NCI-H1436 (cell line): Measurements from ENCODE around the gene GOT2.
"Not testable (repeated sequence)": the region's sequence is repeated elsewhere in the genome, so short reads cannot be mapped to it uniquely, and the experiment has no call there.

Experiments used
- DNase-seq: peaks from one replicate; lab custom pipeline; 2025; lab: John Stamatoyannopoulos, UW

GOT2 gene

GRCh38 chr16:58733671-58734458 is at the start of gene GOT2:
Gene GOT2, minus strand, starts transcription at chr16:58734316. Its CDS starts 88 bp downstream, at chr16:58734228.
- peak; percentile 63 for DNase-seq

- not testable (repeated sequence) for DNase-seq
Measured at GRCh38 chr16:58779291-58779690, 45.2 kb upstream of the GOT2 start.

GRCh38 chr16:58773870-58774269 is 39.8 kb upstream of the GOT2 start:
- no peak for DNase-seq

GRCh38 chr16:58768145-58768544 is 34.0 kb upstream of the GOT2 start:
- DNase-seq: no peak

GRCh38 chr16:58767581-58767980 is 33.5 kb upstream of the GOT2 start:
- DNase-seq: no peak

GRCh38 chr16:58756650-58757332 is 22.7 kb upstream of the GOT2 start:
- DNase-seq: no peak

DNA sequence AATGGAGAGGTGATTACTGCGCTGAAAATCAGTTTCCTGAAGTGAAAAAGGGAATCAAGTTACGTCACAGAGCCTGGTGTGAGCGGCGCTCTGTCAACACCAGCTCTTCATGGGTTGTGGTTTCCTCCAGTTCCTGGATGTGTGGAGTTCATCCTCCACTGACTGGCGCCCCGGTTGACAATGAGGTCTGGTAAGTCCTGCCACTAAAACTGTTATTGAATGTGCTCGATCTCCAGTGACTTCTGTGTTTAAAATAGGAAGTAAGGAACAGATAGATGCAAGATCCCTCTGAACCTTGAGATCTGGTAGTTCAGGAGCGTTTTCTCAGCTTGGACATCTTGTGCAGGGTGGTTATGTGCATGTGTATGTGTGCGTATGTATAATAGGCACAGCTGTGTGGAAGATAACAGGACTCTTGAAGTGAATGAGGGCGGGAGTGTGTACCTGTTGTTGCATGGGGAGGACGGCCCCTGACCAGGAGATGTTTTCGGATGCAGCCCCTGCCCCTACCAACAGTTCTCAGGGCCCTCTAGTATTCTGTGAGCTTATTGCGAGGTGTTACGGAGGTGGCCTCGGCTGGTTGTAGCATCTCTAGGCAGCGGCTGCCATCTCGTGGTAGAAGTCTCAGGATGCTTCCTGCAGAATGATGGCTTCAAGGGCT is 22.0 kb upstream of the GOT2 start:
- peak; percentile 74 for DNase-seq

DNA sequence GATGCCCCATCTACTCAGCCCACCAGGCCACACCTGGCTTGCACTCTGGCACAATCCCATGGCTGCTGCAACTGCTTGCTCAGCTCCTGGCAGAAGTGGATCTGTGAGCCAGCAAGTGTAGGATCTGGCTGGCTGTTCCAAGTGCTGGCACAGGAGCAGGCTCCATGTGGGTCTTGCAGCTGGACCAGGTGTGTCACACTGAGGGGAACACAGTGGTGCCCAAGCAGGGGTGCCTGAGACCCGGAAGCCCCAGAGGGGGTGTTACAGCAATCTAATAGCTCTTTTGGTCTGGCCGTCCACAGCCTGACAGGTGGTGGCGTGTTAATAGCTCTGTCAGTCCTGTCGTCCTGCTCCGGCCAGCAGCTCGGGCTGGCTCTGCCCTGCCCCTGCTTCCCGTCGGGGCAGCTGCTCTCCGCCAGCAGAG is 19.6 kb upstream of the GOT2 start:
- DNase-seq: no peak

DNA sequence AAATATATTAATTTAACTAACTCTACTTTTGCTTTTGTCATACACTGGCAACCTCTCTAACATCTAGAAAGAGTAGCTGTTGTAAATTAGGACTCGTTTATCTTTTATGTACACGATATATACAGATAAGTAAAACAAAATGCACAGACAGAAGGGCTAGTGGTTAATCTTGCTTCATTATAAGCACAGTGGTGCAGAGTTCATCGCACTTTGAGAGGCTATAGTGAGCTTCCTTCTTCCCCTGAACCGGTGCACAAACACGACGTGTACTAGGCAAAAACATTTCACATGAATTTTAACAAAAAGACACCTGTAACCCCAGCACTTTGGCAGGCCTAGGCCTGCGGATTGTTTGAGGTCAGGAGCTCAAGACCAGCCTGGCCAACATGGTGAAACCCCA is 10.4 kb upstream of the GOT2 start:
- no peak for DNase-seq

GRCh38 chr16:58741976-58742375 is 7.9 kb upstream of the GOT2 start:
- no peak for DNase-seq

- no peak for DNase-seq
Measured at GRCh38 chr16:58741166-58741565, 7.0 kb upstream of the GOT2 start.

DNA sequence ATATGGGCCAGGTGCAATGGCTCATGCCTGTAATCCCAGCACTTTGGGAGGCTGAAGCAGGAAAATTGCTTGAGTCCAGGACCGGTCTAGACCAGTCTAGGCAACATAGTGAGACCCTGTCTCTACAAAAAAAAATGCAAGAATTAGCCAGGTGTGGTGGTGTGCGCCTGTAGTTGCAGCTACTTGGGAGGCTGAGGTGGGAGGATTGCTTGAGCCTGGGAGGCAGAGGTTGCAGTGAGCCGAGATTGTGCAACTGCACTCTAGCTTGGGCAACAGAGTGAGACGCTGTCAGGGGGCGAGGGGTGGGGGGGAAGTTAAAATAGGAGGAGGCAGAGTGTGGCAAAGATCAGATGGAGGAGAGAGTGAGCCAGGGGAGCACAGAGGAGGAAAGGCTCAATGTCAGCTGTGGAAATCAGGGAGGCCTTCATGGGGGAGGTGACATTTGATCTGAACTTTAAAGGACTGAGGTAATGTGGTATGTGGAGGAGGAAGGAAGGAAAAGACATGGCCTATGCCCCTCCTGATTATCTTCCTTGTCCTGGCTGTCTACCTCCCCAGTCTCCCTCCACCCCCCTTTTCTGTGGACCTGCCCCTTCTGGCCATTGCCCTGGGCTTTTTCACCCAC is 4.7 kb upstream of the GOT2 start:
- no peak for DNase-seq

DNA sequence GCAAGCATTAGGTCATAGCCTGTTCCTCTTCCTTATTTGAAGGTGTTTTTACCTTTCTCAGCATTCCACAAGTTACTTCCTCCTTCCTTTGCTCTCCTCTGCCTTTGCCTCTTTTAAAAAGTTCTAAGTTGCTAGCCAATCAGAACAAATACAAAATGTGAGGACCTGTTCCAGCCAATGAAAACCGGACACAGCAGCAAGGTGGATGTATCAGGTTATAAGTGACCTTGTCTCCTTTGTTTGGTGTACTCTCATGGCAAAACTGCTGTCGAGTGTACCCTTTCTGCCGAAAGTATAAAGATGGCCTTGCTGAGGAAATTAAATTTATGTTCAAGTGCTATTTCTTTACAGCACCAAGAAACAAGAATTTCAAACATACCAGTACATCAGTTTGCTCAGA is 2.2 kb upstream of the GOT2 start:
- DNase-seq: not testable (repeated sequence)

DNA sequence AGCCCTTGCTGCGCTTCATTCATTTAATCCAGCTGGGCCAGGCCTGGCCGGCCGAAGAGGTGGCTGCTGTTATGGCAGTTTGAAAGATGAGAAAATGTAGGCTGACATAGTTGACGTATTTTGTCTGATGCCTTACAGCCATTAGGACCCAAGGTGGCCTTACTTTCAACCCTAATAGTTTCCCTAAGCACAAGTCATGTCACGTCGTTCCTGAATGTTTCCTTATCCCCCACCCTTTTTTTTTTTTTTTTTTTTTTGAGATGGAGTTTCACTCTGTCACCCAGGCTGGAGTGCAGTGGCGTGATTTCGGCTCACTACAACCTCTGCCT is 307 bp upstream of the GOT2 start:
- no peak for DNase-seq

- DNase-seq: no peak
Measured at GRCh38 chr16:58733248-58733670, 857 bp downstream of the GOT2 start.

- DNase-seq: no peak
Measured at GRCh38 chr16:58732545-58733247, 1.4 kb downstream of the GOT2 start.

GRCh38 chr16:58730724-58731370 is 3.3 kb downstream of the GOT2 start:
- no peak for DNase-seq

- DNase-seq: no peak
Measured at GRCh38 chr16:58727796-58728568, 6.1 kb downstream of the GOT2 start.

GRCh38 chr16:58727028-58727781 is 6.9 kb downstream of the GOT2 start:
- no peak for DNase-seq

DNA sequence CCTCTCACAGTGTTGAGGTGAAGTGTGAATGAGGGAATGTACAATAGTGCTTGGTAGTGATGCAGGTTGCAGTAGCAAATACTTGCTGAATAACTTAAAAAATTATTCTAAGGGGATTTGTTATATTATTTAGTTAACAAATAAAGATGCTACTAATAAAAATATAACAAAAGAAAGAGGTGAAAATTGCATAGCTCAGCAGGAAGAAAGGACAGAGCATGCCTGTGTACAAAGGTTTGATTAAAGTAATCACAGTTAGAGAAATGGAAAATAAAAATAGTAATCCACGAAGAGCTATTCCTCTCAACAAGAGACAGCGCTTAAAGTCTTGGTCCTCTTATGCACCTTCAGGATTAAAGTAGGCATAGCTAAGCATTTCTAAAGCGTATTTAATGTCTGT is 11.0 kb downstream of the GOT2 start:
- no peak for DNase-seq
